MG63 (cell line): ENCODE results near the gene CPSF4. TPM values are rescaled to one million over a fixed set of nuclear protein-coding genes. Genes with fewer than 3 reads are reported as not detected.
A peak's percentile ranks its signal among the peaks of the same experiment; 100 is the strongest.
"Not testable (repeated sequence)": the region's sequence is repeated elsewhere in the genome, so short reads cannot be mapped to it uniquely, and the experiment has no call there.

Experiments
- DNase-seq: peaks from one replicate; pipeline ENCODE4 v3.0.0-alpha.2; 2020
- H3K27me3 ChIP-seq: fragments of 250-450 bp; sonication (Bioruptor Pico); 2 replicates; pipeline ENCODE4 v1.5.1; 2020; ENCODE audit warnings: mild to moderate bottlenecking, moderate library complexity
- H3K36me3 ChIP-seq: fragments of 250-450 bp; sonication (Bioruptor Pico); 2 replicates; pipeline ENCODE4 v1.5.1; 2020; ENCODE audit warnings: mild to moderate bottlenecking, moderate library complexity
- H3K4me3 ChIP-seq: fragments of 250-450 bp; sonication (Bioruptor Pico); 2 replicates; pipeline ENCODE4 v1.5.1; 2020; ENCODE audit warnings: mild to moderate bottlenecking, moderate library complexity
- H3K9me3 ChIP-seq: fragments of 250-450 bp; sonication (Bioruptor Pico); 2 replicates; pipeline ENCODE4 v1.5.1; 2020; ENCODE audit warnings: mild to moderate bottlenecking, moderate library complexity
- total RNA-seq: library from RNA; depleted of rRNA; stranded (reverse); fragments of >200 nt; shearing (Covaris generic); gene quantifications from 2 replicates; pipeline ENCODE4 v1.2.3, GENCODE V29; 2014; ENCODE audit warnings: low replicate concordance; rRNA removed

The CPSF4 gene
- total RNA-seq, 1 experiment from 2014 or later, result 15.3 TPM

DNA sequence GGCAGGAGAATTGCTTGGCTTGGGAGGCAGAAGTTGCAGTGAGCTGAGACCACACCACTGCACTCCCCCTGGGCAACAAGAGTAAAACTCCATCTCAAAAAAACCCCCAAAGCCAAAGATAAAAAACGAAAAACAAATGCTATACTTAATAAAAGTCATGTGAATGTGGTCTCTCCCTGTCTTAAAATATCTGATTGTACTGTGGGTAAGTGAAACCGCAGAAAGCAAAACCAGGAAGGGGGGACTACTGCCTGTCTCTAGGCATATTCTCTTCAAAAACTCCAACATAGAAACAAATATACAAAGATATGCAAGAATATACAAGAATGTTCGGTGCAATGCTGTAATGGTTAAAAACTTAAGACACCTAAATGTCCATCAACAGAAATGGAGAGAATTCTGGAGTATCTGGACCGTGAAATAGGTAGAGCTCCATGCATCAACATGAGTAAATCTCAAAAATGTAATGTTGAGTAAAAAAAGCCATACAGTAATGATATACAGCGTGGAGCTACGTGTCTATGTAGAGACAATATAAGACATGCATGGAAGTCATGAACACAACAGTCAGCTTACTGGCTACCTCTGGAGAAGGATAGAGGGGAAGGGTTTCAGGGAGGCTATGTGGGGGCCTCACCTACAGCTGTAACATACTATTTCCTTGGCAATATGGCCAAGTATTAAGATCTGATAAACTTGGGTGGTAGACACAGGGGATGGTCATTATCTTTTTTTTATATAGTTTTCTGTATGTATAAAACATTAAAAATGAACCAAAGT is 59.2 kb downstream of the CPSF4 start:
- peaks cover 32% of the 10 kb centered on the region for H3K36me3 ChIP-seq
- peak overlapping the region; percentile 76 for H3K4me3 ChIP-seq
- H3K27me3 ChIP-seq, result no peaks in the 10 kb centered on the region
- no peak for DNase-seq
- H3K9me3 ChIP-seq, result peaks cover 4% of the 10 kb centered on the region

DNA sequence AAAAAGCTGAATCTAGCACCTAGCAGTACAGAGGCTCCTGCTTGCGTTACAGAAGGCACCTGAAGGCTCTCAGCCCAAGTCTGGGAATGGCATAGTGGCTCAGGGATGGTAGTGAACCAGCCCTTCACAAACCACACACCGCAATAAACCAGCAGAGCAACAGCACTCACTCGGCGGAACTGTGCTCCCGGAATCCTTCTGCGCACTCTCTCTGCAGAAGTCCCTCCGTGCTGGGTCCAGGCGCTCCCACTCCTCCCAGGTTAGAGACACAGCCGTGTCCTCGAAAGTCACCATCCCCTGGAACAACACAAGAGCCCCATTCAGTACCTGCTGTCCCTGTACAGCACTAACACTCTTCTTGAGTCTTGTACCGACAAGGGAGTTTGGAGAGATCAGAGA is 59.8 kb downstream of the CPSF4 start:
- Histone ChIP-seq H3K27me3 (no peaks in the 10 kb centered on the region), H3K36me3 (peaks cover 28% of the 10 kb centered on the region), H3K4me3 (peak overlapping the region; percentile 76), H3K9me3 (peaks cover 4% of the 10 kb centered on the region)
- DNase-seq, result no peak

DNA sequence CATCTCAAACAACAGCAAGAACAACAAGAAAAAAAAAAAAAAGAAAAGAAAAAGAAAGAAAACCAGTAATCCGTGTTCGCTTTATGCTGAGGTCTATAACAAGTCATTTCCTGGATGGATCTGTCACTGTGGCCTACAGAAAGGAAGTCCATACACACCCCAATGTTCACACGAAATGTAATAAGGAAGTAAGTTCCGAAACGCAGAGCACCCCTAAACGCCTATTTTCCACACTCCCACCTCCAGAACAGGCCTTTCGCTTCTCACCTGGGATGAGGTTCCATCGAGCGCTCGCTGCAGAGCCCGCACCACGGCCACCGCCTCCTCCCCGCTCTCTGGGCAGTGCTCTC is 60.6 kb downstream of the CPSF4 start:
- DNase-seq, result no peak
- H3K27me3 ChIP-seq, result no peaks in the 10 kb centered on the region
- no peaks in the 10 kb centered on the region; the same call in 1 of the 2 replicates for H3K9me3 ChIP-seq
- peak overlapping the region; percentile 76 for H3K4me3 ChIP-seq
- peaks cover 20% of the 10 kb centered on the region for H3K36me3 ChIP-seq

GRCh38 chr7:99499721-99500636 is 61.2 kb downstream of the CPSF4 start, which contains the start of gene ZNF394:
Gene ZNF394 (minus strand): TSS chr7:99500281. CDS start chr7:99500093, 188 bp downstream.
- Histone ChIP-seq H3K36me3 (peaks cover 17% of the 10 kb centered on the region), H3K27me3 (no peaks in the 10 kb centered on the region), H3K4me3 (peak within 1 kb of the TSS; percentile 76), H3K9me3 (no peaks in the 10 kb centered on the region)
- DNase-seq, result peak; percentile 89

DNA sequence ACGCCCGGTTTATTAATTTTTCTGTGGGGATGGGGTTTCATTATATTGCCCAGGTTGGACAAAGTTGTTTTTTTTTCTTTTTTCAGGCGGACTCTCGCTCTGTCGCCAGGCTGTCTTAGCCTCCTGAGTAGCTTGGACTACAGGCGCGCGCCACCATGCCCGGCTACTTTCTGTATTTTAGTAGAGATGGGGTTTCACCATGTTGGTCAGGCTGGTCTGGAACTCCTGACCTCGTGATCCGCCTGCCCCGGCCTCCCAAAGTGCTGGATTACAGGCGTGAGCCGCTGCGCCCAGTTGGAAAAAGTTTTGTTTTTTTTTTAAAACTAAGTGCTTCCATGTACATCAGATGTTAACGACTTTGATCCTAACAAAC is 61.9 kb downstream of the CPSF4 start:
- H3K4me3 ChIP-seq, result peak overlapping the region; percentile 76
- H3K36me3 ChIP-seq, result peaks cover 11% of the 10 kb centered on the region
- H3K9me3 ChIP-seq, result no peaks in the 10 kb centered on the region
- H3K27me3 ChIP-seq, result no peaks in the 10 kb centered on the region
- DNase-seq, result no peak

DNA sequence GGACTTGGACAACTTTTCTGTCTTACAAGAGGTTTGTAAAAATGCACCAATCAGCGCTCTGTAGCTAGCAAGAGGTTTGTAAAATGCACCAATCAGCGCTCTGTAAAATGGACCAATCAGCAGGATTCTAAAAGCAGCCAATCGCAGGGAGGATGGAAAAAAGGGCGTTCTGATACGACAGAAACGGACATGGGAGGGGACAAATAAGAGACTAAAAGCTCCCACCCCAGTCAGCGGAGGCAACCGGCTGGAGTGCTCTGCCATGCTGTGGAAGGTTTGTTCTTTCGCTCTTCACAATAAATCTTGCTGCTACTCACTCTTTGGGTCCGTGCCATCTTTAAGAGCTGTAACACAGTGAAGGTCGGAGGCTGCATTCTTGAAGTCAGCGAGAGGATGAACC is 62.5 kb downstream of the CPSF4 start:
- not testable (repeated sequence) for DNase-seq, H3K27me3 ChIP-seq, H3K36me3 ChIP-seq, H3K9me3 ChIP-seq, H3K4me3 ChIP-seq

- H3K27me3 ChIP-seq, result no peaks in the 10 kb centered on the region
- H3K36me3 ChIP-seq, result peaks cover 3% of the 10 kb centered on the region; the same call in 1 of the 2 replicates
- no peak for DNase-seq
- H3K4me3 ChIP-seq, result peak overlapping the region; percentile 73
- H3K9me3 ChIP-seq, result no peaks in the 10 kb centered on the region
Measured at GRCh38 chr7:99504281-99504602, 65.5 kb downstream of the CPSF4 start.

GRCh38 chr7:99504603-99505323 is 66.0 kb downstream of the CPSF4 start, which contains the start of gene ZKSCAN5:
Gene ZKSCAN5 (plus strand): TSS chr7:99504662. CDS start chr7:99506045, 1,383 bp downstream.
- DNase-seq, result peak; percentile 97
- Histone ChIP-seq H3K9me3 (no peaks in the 10 kb centered on the region), H3K27me3 (no peaks in the 10 kb centered on the region), H3K4me3 (peak within 1 kb of the TSS; percentile 73), H3K36me3 (peaks cover 3% of the 10 kb centered on the region; the same call in 1 of the 2 replicates)

DNA sequence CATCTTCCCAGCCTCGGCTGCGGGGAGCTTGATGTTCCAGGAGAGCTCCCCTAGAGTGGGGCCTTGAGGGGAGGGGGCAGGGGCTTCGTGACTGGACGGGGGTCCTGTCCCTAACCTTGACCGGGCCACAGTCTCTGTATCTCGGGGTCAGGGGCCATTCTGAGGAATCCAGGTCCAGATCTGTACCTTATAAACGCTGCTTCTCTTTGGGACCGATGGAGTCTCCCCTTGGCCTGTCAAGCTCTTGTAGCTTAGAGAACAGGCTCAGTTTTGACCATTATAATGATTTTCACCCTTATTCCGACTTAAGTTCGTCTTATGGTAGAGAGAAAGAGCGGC is 66.5 kb downstream of the CPSF4 start:
- H3K36me3 ChIP-seq, result peaks cover 3% of the 10 kb centered on the region; the same call in 1 of the 2 replicates
- H3K27me3 ChIP-seq, result no peaks in the 10 kb centered on the region
- no peaks in the 10 kb centered on the region for H3K9me3 ChIP-seq
- peak overlapping the region; percentile 73 for H3K4me3 ChIP-seq
- DNase-seq, result no peak

Other genes starting within 250 kb of the CPSF4 start
- gene KPNA7, start 230.8 kb upstream of the CPSF4 start, total RNA-seq, result not detected in 2 replicates
- not detected in 2 replicates for gene MYH16, start 166.1 kb upstream of the CPSF4 start, total RNA-seq
- gene ARPC1A, start 113.0 kb upstream of the CPSF4 start, total RNA-seq, result 75.8 and 89.8 TPM in 2 replicates
- 164 and 230 TPM in 2 replicates for gene ARPC1B, start 64.2 kb upstream of the CPSF4 start, total RNA-seq
- gene PDAP1, start 30.3 kb upstream of the CPSF4 start, total RNA-seq, result 156 and 207 TPM in 2 replicates
- 52.0 and 69.0 TPM in 2 replicates for gene BUD31, start 30.0 kb upstream of the CPSF4 start, total RNA-seq
- 6.9 and 7.3 TPM in 2 replicates for gene PTCD1, start 145 bp upstream of the CPSF4 start, total RNA-seq
- 1,206 and 1,207 TPM in 2 replicates for gene ATP5MF, start 27.2 kb downstream of the CPSF4 start, total RNA-seq
- 4.2 and 5.0 TPM in 2 replicates for gene ZNF789, start 33.9 kb downstream of the CPSF4 start, total RNA-seq
- gene ZNF394, start 61.3 kb downstream of the CPSF4 start, total RNA-seq, result 10.4 and 13.3 TPM in 2 replicates
- gene ZKSCAN5, start 65.7 kb downstream of the CPSF4 start, total RNA-seq, result 4.4 and 9.4 TPM in 2 replicates
- gene FAM200A, start 113.2 kb downstream of the CPSF4 start, total RNA-seq, result 0.72 and 5.1 TPM in 2 replicates
- gene ZNF655, start 119.7 kb downstream of the CPSF4 start, total RNA-seq, result 23.1 and 36.7 TPM in 2 replicates
- not detected in 2 replicates for gene TMEM225B, start 159.3 kb downstream of the CPSF4 start, total RNA-seq
- 3.8 and 3.9 TPM in 2 replicates for gene ZSCAN25, start 178.0 kb downstream of the CPSF4 start, total RNA-seq
- not detected in 2 replicates for gene CYP3A5, start 241.1 kb downstream of the CPSF4 start, total RNA-seq